Spleen (tissue), 11 donors: Measurements from ENCODE around the gene ST3GAL2. TPM values are rescaled to one million over a fixed set of nuclear protein-coding genes. Genes with fewer than 3 reads are reported as not detected.

Experiments used
- DNase-seq: peaks from one replicate; pipeline ENCODE4 v3.0.0-alpha.2; 2020
- H3K27ac ChIP-seq, 8 donors: fragments of 200-600 bp; sonication (generic) in 7 of 8; 1 replicate in 4 of 8; 2 replicates in 4 of 8; pipeline versions ENCODE4 v1.5.0 to v1.8.0; 2016 to 2021; ENCODE audit warnings: inconsistent platforms in 4 of 8, mild to moderate bottlenecking in 4 of 8, moderate library complexity in 1 of 8
- H3K27me3 ChIP-seq, 7 donors: fragments of 200-600 bp; sonication (generic) in 6 of 7; replicated peaks in 1 of 7; 1 replicate in 4 of 7; 2 replicates in 3 of 7; pipeline versions ENCODE4 v1.5.0 to v1.8.0; 2016 to 2021; ENCODE audit warnings: inconsistent platforms in 3 of 7, mild to moderate bottlenecking in 1 of 7
- H3K36me3 ChIP-seq, 6 donors: fragments of 200-600 bp; sonication (generic) in 5 of 6; 1 replicate in 4 of 6; 2 replicates in 2 of 6; pipeline versions ENCODE4 v1.5.0 to v1.8.0; 2016 to 2021; ENCODE audit warnings: inconsistent platforms in 2 of 6
- H3K4me1 ChIP-seq, 6 donors: fragments of 200-600 bp; sonication (generic) in 5 of 6; 1 replicate in 3 of 6; 2 replicates in 3 of 6; pipeline versions ENCODE4 v1.5.0 to v1.8.0; 2016 to 2021; ENCODE audit warnings: inconsistent platforms in 3 of 6
- H3K4me3 ChIP-seq, 8 donors: fragments of 200-600 bp; sonication (generic) in 7 of 8; 1 replicate in 4 of 8; 2 replicates in 4 of 8; pipeline versions ENCODE4 v1.5.0 to v1.8.0; 2016 to 2021; ENCODE audit warnings: inconsistent platforms in 4 of 8, mild to moderate bottlenecking in 4 of 8, moderate library complexity in 2 of 8
- H3K9me3 ChIP-seq, 8 donors: fragments of 200-600 bp; sonication (generic) in 7 of 8; 1 replicate in 4 of 8; 2 replicates in 4 of 8; pipeline versions ENCODE4 v1.5.0 to v1.8.0; 2016 to 2021; ENCODE audit warnings: inconsistent platforms in 4 of 8
- CTCF ChIP-seq, 11 experiments: fragments of 200-600 bp in 7 of 11; fragments of 450-650 bp in 4 of 11; sonication (generic) in 4 of 11; IDR thresholded peaks in 8 of 11; conservative IDR thresholded peaks in 3 of 11; 1 replicate in 7 of 11; 2 replicates in 4 of 11; pipeline versions ENCODE4 v1.4.0 to v1.8.0; 2016 to 2021; ENCODE audit warnings: antibody characterized with exemption in 11 of 11, inconsistent platforms in 4 of 11, mild to moderate bottlenecking in 1 of 11
- POLR2A ChIP-seq, 3 donors: fragments of 450-650 bp; IDR thresholded peaks; one replicate each; pipeline ENCODE4 v1.5.1; 2017; ENCODE audit warnings: antibody characterized with exemption in 3 of 3, mild to moderate bottlenecking in 1 of 3
- POLR2AphosphoS5 ChIP-seq, 3 donors: sonication (generic); formaldehyde crosslinking; IDR thresholded peaks; one replicate each; pipeline ENCODE4 v1.5.1; 2017; ENCODE audit warnings: antibody characterized with exemption in 3 of 3
- WGBS, 5 donors: extraction: QIAGEN DNeasy Blood & Tissue Kit in 3 of 5; methylation state at CpG; one replicate each; pipeline versions ENCODE4 v1.1.5 to v1.1.7; 2013 to 2018; 5-methylcytosine and 5-hydroxymethylcytosine counted together
- intact Hi-C: fragments of 100-400 bp; cut with DNase I; formaldehyde crosslinking; loops from one replicate; pipeline ENCODE4 v1.15.0; 2023; ENCODE audit warnings: low total_unique reads
- polyA plus RNA-seq, 3 donors: library from polyadenylated mRNA; stranded (reverse); fragments of 200-250 nt; gene quantifications; one replicate each; pipeline ENCODE4 v1.2.1, GENCODE V29; 2013
- total RNA-seq, 7 donors: library from RNA; depleted of rRNA in 3 of 7; stranded (reverse); fragments of >200 nt in 3 of 7; fragmentation: NEBNext Ultra II Directional in 4 of 7; extraction: Animal tissue kit (Norgen Biotek cat#: 25700) in 4 of 7; gene quantifications; one replicate each; pipeline versions ENCODE4 v1.1.0 to v1.2.1, GENCODE V29; 2016 to 2021
- donor health status: healthy with polysubstance abuse.
- donor health status: DM: no; HTN: no; CAD: no; lungs with moderate emphysema.
- donor health status: DM: no; HTN: no; CAD: no.
- donor health status: Bipolar disorder and iron deficiency.
- donor health status: healthy.
- donor health status: DM: no; HTN: no; CAD: no.
- donor health status: DM: yes; HTN: yes; CAD: no.

Gene ST3GAL2
- total and polyA plus RNA-seq, 10 donors: 5.2 to 66.9 (median 43.7) TPM

DNA sequence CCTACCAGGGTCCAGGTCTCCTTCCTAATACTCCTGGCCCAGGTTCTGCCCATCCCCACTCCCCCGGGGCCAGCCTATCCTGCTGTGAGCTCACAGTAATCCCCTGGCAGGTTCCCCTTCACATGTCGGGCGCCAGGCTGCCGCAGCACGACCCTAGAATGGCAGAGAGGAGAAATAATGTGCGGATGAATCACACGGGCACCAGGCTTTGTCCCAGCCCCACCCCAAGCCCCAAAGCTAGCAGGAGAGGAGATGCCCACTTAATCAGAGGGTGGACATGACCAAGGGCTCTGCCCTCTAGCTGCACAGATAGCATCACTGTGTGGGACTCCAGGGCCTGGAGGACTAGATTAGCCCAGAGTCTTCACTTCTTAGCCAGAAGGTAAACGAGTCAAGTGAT lies 39.5 kb downstream of the ST3GAL2 start:
- no peak for DNase-seq
- H3K4me1 ChIP-seq: peaks cover 11 to 59% (median 29%) of the 10 kb centered on the region in 6 donors
- TF ChIP-seq POLR2AphosphoS5 (IDR thresholded peaks at IDR 0.05) (no peak), POLR2A (IDR thresholded peaks at IDR 0.05) (no peak), CTCF (IDR thresholded peaks at IDR 0.05 in 8 of 11, conservative IDR thresholded peaks at IDR 0.05 in 3 of 11) (no peak)
- peaks cover 0 to 62% (median 35%) of the 10 kb centered on the region in 6 donors for H3K36me3 ChIP-seq
- intact Hi-C loops: no loop called here
- H3K9me3 ChIP-seq: no peaks in the 10 kb centered on the region
- H3K4me3 ChIP-seq: no peak overlapping the region
- no peaks in the 10 kb centered on the region for H3K27me3 ChIP-seq
- no peak overlapping the region for H3K27ac ChIP-seq
- WGBS, 5 donors: 83 to 97% (median 94%) methylated on average over 5 to 8 of the region's 8 CpGs

- no peak overlapping the region for H3K4me3 ChIP-seq
- no peak overlapping the region for H3K27ac ChIP-seq
- peaks cover 0 to 73% (median 40%) of the 10 kb centered on the region in 6 donors for H3K36me3 ChIP-seq
- intact Hi-C loops: no loop called here
- WGBS, 5 donors: 80 to 95% (median 94%) methylated on average over 3 to 30 of the region's 30 CpGs
- H3K4me1 ChIP-seq: peaks cover 1 to 48% (median 18%) of the 10 kb centered on the region in 6 donors
- TF ChIP-seq POLR2AphosphoS5 (IDR thresholded peaks at IDR 0.05): peak in 1 of 3 donors; percentile 54
- TF ChIP-seq POLR2A (IDR thresholded peaks at IDR 0.05): no peak
- H3K9me3 ChIP-seq: no peaks in the 10 kb centered on the region
- DNase-seq: no peak
- H3K27me3 ChIP-seq: no peaks in the 10 kb centered on the region
Observed at GRCh38 chr16:70398177-70398743, 40.6 kb downstream of the ST3GAL2 start.

- Histone ChIP-seq H3K36me3 (peaks cover 0 to 92% (median 46%) of the 10 kb centered on the region in 6 donors), H3K4me3 (no peak overlapping the region), H3K27me3 (no peaks in the 10 kb centered on the region), H3K9me3 (no peaks in the 10 kb centered on the region), H3K27ac (no peak overlapping the region), H3K4me1 (peaks cover 0 to 42% (median 9%) of the 10 kb centered on the region in 6 donors)
- intact Hi-C loops: no loop called here
- no peak for DNase-seq
- 86 to 95% (median 88%) methylated on average over 6 of the region's 6 CpGs for WGBS, 5 donors
- TF ChIP-seq POLR2A (IDR thresholded peaks at IDR 0.05) (no peak), CTCF (IDR thresholded peaks at IDR 0.05 in 8 of 11, conservative IDR thresholded peaks at IDR 0.05 in 3 of 11) (no peak), POLR2AphosphoS5 (IDR thresholded peaks at IDR 0.05) (no peak)
Observed at GRCh38 chr16:70396246-70396904, 42.5 kb downstream of the ST3GAL2 start.

DNA sequence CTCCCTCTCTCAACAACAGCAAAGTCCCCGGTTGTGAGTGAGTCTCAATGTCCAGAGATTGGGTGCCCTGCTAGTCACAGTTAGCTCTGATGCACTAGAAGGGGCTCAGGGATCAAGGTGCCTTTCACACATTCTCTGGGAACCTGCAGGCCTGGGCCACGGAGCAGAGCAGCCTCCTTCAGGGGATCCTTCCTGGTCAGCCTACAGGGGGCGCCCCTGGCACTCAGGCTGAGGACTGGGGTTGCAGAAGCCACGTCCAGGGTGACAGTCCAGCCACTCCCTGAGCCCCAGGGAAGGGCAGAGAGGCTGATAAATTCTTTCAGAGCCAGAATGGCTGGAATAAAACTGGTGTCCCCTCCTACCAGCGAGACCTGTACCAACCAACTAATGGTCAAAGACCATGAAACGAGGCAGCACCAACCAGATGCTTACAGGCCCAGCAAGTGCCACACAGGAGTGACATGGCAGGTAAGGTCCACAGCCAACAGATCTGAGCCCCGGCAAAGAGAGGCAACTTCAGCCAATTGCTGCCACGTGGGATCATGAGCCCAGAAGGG lies 43.5 kb downstream of the ST3GAL2 start:
- Histone ChIP-seq H3K36me3 (peaks cover 0 to 95% (median 43%) of the 10 kb centered on the region in 6 donors), H3K27me3 (no peaks in the 10 kb centered on the region), H3K4me3 (no peak overlapping the region), H3K4me1 (peaks cover 0 to 32% (median 6%) of the 10 kb centered on the region in 6 donors), H3K27ac (peak overlapping the region in 2 of 8 donors; percentile 24 to 51), H3K9me3 (no peaks in the 10 kb centered on the region)
- peak; percentile 94 for DNase-seq
- intact Hi-C loops: no loop called here
- TF ChIP-seq POLR2AphosphoS5 (IDR thresholded peaks at IDR 0.05) (peak; percentile 54 to 60 (median 59)), POLR2A (IDR thresholded peaks at IDR 0.05) (no peak), CTCF (IDR thresholded peaks at IDR 0.05 in 8 of 11, conservative IDR thresholded peaks at IDR 0.05 in 3 of 11) (peak; percentile 48 to 88 (median 79))
- 60 to 80% (median 65%) methylated on average over 6 to 8 of the region's 8 CpGs for whole genome bisulfite sequencing, 5 donors
